Measurements from ENCODE around the gene FOXP2.
"Not testable (repeated sequence)": the region's sequence is repeated elsewhere in the genome, so short reads cannot be mapped to it uniquely, and the experiment has no call there.

FOXP2 gene

DNA sequence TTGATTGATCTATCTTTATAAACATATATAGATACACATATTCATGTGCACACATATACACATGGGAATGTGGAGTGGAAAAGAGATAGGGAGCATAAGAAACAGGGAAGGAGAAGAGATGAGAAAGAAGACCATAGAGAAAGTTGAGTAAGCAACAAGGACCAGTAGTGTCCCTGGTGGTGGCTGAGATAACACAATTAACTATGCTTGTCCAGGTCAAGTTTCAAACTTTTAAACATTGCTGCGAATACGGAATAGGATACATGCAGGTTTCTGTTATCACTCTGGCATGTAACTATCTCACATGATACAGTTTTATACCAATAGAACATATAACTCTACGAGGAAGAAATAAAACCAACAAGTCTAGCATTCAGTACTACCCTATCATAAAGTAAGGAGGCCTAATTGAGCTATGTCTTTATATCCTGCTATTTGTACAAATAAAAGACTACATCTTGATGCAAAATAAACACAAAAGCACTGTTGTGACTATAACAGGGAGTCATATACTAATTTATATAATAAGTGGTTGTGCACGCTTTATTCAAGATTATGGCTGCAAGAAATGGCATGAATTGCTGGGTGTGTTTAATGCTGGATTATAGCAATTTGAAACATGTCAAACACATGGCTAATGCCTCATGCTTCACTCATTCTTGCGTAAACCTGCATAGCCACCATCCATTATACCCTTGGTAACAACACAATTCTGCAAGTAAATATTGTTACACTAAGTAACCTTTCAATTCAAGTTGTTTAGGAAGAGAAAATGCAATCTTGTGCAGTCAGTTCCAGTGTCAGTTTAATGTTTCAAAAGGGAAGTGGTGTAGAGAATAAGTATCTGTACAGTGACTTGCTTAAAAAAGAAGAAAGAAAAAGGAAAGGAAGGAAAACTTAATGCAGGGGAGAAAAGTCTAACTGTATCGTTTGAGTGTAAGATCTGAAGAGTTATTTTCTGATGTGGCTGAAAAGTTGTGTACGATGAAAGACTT, 8.2 kb downstream of the FOXP2 start:
- no peak for DNase-seq

GRCh38 chr7:114426382-114426781, 11.8 kb downstream of the FOXP2 start:
- DNase-seq = no peak

GRCh38 chr7:114426824-114427223, 12.2 kb downstream of the FOXP2 start:
- DNase-seq = no peak

DNA sequence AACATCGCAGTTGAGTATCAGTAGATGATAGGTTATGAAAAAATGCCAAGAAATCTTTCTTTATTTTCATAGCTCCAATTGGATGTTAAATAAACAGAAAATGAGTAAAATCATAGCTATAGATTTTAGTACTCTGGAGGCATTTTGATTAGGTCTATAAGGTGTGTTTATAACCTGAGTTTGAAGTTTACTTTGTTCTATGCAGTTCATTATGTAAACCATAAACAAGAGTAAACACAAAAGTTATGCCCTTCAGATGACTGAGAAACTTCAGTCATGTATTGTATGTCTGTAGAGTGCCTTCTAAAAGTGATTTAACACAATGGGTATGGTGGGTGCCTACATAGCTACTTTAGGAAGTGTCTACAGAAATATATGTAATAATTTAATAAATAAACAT, 13.6 kb downstream of the FOXP2 start:
- DNase-seq = no peak

DNA sequence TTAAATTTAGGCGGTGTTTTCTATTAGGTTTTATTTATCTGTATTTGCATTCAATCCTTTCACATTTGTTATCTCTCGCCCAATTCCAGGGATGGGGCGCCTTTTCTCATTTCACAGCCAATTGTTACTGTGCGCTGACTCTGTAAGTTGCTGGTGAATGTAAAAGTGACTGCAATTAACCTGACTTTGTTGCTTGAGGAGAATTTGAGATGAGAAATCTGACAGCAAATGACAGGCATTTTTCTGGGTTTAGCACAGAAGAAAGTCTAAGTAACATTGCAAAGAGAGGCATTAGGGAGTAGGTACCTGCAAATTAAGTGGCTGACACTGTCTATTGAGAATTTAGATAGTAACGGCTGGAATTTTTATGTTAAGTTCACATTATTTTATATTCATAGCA, 16.6 kb downstream of the FOXP2 start:
- DNase-seq = no peak

DNA sequence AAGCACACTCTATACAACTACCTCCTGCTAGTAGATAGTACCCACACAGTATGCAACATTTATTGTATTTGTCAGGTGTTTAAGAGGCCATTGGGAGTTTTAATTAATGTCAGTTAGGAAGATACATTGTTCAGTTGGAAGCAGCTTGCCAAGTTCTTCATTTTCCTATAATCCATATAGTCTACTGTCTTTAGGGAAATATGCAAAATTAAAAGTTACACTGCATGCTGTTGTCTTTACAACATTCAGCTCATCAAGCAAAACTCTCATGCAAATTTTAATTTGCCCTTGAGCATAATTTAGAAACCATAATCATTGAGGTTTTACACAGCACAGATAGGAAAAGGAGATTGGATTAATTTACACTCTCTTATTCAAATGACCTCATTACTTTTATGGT, 17.4 kb downstream of the FOXP2 start:
- DNase-seq = no peak

GRCh38 chr7:114432703-114433102, 18.1 kb downstream of the FOXP2 start:
- DNase-seq = no peak

DNA sequence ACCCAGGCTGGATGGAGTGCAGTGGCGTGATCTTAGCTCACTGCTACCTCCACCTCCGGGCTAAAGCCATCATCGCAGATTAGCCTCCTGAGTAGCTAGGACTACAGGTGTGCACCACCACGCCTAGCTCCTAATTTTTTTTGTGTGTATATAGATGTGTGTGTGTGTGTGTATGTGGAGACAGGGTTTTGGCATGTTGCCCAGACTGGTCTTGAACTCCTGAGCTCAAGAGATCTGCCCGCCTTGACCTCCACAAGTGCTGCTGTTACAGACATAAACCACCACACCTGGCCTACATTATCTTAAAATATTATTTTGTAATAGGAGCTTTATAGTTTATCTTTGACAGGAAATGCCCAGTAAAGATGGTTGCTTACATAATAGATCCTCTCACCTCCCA, 25.0 kb downstream of the FOXP2 start:
- DNase-seq = no peak

GRCh38 chr7:114440927-114441326, 26.3 kb downstream of the FOXP2 start:
- not testable (repeated sequence) for DNase-seq

- DNase-seq = no peak
Measured at GRCh38 chr7:114444196-114444595, 29.6 kb downstream of the FOXP2 start.

GRCh38 chr7:114450431-114450830, 35.8 kb downstream of the FOXP2 start:
- no peak for DNase-seq

- no peak for DNase-seq
Measured at GRCh38 chr7:114459574-114459973, 45.0 kb downstream of the FOXP2 start.

DNA sequence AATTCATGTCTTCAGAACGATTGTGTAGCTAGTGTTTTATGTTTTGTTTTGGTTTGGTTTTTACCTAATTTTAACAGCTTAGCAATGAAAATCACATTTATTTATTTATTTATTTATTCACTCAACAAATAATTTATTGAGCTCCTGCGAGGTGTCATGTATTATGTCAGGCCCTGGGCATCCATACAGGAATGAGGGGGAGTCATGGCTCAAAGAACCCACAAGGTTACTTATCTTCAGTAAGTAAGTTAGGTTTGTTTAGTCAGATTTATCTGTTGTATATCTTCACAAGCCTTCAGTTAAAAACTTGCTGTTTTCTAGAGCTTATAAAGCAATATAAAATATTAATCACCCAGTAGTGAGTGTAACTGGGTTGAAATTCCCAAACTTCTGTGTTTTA, 45.4 kb downstream of the FOXP2 start:
- DNase-seq = no peak

DNA sequence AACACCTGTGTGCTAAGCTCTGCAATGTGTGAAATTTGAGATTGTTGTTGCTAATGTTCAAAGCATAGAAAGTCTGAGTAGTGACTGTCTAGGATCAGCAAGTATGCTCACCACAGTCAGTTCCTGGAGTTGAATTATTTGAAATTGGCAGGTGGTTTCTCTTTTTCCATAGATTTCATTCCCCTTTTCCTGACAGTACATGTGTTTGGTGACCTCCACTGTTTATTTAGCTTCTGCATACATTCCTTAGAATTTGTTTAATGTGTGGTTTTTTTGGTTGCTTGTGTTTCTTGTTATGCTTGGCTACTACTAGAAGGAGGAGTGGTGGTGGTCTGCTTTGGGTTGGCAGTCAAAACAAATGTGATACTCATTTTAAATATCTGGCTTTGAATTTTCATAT, 52.3 kb downstream of the FOXP2 start:
- no peak for DNase-seq

DNA sequence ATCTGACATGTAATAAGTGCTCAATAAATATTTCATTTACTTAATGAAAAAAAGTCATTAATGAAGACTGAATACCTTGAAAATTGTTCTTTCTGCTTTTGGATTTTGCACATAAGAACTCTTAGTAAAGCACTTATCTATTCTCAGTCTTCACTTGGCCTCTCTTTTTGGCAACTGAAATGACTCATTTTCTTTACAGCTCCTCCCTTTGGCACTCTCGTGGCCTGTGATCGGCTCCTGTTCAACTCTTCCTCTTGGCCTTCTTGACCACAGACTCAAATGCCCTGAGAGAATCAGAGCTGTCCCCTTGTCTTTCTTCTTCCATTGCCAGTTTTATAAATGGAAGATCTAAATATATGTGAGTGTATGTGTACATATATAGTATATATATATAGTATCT, 54.2 kb downstream of the FOXP2 start:
- no peak for DNase-seq

- DNase-seq = no peak
Measured at GRCh38 chr7:114472896-114473512, 58.4 kb downstream of the FOXP2 start.

GRCh38 chr7:114478384-114478783, 63.8 kb downstream of the FOXP2 start:
- no peak for DNase-seq

DNA sequence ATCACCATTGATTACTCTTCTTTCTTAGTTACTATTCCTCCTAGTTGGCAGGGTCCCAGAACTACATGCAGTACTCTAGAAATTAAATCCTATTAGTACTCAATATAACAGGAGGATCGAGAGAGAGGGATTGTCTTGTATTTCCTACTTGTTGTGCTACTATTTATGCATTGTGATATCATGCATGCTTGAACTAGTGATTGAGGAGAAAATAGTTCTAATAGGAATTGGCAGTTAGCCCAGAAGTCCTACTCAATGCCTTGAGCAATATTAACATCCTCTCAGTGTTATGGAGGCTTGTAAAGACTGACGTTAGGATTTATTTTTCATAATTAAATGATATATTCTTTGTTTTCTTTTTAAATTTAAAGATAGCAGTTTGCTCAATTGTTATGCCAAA, 67.4 kb downstream of the FOXP2 start:
- no peak for DNase-seq

GRCh38 chr7:114484226-114484625, 69.6 kb downstream of the FOXP2 start:
- DNase-seq = no peak

DNA sequence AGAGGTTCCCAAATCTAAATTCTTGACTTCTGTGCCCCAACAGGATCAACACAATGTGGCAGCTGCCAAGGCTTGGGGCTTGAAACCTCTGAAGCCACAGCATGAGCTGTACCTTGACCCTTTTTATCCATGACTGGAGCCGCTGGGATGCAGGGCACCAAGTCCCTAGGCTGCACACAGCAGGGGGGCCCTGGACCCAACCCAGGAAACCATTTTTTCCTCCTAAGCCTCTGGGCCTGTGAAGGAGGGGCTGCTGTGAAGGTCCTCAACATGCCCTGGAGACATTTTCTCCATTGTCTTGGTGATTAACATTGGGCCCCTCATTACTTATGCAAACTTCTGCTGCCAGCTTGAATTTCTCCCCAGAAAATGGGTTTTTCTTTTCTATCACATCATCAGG, 72.6 kb downstream of the FOXP2 start:
- no peak for DNase-seq

- DNase-seq = no peak
Measured at GRCh38 chr7:114488696-114489095, 74.1 kb downstream of the FOXP2 start.

- DNase-seq = not testable (repeated sequence)
Measured at GRCh38 chr7:114497491-114497890, 82.9 kb downstream of the FOXP2 start.

DNA sequence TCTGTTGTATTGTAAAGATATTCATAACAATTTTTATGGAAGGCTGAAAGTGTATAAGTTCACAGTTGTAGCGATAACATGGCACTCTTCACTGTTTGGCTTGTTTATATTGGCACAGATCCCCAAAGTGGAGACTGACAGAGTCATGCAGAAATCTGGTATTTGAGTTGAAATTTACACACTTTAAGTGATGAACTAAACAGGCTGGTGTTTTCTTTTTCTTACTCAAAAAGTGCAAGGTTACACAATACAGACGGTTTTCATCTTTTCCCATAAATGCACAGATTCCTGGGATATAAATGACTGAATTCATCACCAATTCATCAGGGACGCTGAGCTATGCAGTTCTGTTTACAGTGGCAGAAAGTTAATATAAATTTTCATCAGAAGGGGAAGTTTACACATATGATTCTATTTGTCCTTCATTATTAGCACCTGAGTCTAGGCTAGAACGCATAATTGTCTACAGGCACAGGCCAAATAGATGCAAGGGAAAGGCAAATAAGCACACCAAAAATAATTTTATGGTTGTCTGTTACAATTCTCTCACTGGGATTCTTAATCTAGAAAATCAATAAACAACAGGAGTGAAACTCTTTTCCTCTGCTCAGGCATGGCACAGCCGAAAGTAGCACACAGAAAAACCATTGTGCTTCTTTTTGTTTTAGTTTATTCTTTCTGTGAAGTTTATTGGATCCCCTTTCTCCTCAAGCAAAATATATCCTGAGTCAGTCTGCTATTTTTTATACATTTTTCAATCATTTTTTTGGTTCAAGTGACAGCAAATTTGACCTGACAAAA, 88.0 kb downstream of the FOXP2 start:
- no peak for DNase-seq

DNA sequence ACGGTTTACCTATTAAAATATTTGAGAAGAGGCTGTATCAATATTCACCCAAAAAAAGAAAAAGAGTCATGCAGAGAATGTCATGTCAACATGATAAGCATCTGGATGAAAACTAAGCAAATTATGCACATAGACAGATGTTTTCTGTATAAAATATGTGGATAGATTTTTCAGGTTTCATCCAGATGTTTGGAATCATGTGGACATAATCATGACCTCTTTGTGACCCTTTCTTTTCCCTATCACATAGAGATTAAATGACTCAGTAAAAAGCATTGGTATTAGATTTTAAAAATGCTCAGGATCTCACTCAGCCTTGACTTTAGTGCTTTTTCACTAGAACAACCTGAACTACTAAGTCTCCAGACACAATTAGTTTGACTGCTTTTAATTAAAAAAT, 90.0 kb downstream of the FOXP2 start:
- no peak for DNase-seq
